Ascending aorta (tissue), 2 donors: ENCODE data around the gene ANKMY1. TPM values are rescaled to one million over a fixed set of nuclear protein-coding genes. Genes with fewer than 3 reads are reported as not detected.

Source experiments
- DNase-seq, 2 donors: peaks; one replicate each; pipeline ENCODE4 v3.0.0-alpha.2; 2019; ENCODE audit warnings: low spot score in 2 of 2
- H3K27ac ChIP-seq, 2 donors: fragments of 200-600 bp; sonication (generic); one replicate each; pipeline ENCODE4 v1.5.1; 2016 to 2017; ENCODE audit warnings: mild to moderate bottlenecking in 1 of 2
- H3K27me3 ChIP-seq: fragments of 200-600 bp; sonication (generic); one replicate; pipeline ENCODE4 v1.5.1; 2017
- H3K36me3 ChIP-seq, 2 donors: fragments of 200-600 bp; sonication (generic); one replicate each; pipeline ENCODE4 v1.5.1; 2016
- H3K4me1 ChIP-seq, 2 donors: fragments of 200-600 bp; sonication (generic); one replicate each; pipeline ENCODE4 v1.5.1; 2016 to 2017; ENCODE audit warnings: mild to moderate bottlenecking in 1 of 2
- H3K4me3 ChIP-seq, 2 donors: fragments of 200-600 bp; sonication (generic); one replicate each; pipeline ENCODE4 v1.5.1; 2016 to 2017; ENCODE audit warnings: mild to moderate bottlenecking in 1 of 2
- H3K9me3 ChIP-seq, 2 donors: fragments of 200-600 bp; sonication (generic); one replicate each; pipeline ENCODE4 v1.5.1; 2016
- intact Hi-C: fragments of 100-400 bp; cut with DNase I; formaldehyde crosslinking; loops from one replicate; pipeline ENCODE4 v1.15.1; 2023
- total RNA-seq: library from RNA; depleted of rRNA; stranded (reverse); fragments of >200 nt; gene quantifications from one replicate; pipeline ENCODE4 v1.1.0, GENCODE V29; 2016
- TF ChIP-seq, protein P1 (sequence below), 3 experiments: fragments of 200-600 bp in 2 of 3; fragments of 450-650 bp in 1 of 3; sonication (generic) in 2 of 3; IDR thresholded peaks; one replicate each; pipeline ENCODE4 v1.5.1; 2016 to 2019; ENCODE audit warnings: antibody characterized with exemption in 3 of 3, mild to moderate bottlenecking in 1 of 3, moderate library complexity in 1 of 3

Gene ANKMY1
- total RNA-seq, 1 donor from 2014 or later = 14.4 TPM

DNA sequence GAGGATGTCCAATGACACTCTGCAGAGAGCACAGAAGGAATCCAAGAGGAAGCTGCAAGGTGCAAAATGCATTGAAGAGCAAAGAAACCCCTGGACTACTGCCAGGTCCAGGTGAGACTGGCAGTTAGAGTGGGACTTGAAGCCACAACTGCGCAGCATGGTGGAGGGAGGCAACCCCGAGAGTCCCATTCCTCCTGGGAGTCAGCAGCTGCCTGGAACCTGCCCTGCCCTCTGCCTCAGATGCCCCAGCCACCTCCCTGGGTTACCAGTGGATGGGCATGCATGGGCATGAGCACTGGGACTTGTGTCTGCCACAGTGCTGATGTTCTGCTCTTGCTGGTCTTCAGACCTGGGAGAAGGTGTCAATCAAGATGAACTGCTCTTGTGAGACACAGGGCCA lies 43.2 kb downstream of the ANKMY1 start:
- intact Hi-C loops = no loop called here
- Histone ChIP-seq H3K36me3 (peaks cover 0 to 21% of the 10 kb centered on the region in 2 donors), H3K9me3 (no peaks in the 10 kb centered on the region), H3K27me3 (no peaks in the 10 kb centered on the region), H3K4me3 (no peak overlapping the region), H3K27ac (no peak overlapping the region), H3K4me1 (no peaks in the 10 kb centered on the region)
- TF ChIP-seq, protein P1, sequence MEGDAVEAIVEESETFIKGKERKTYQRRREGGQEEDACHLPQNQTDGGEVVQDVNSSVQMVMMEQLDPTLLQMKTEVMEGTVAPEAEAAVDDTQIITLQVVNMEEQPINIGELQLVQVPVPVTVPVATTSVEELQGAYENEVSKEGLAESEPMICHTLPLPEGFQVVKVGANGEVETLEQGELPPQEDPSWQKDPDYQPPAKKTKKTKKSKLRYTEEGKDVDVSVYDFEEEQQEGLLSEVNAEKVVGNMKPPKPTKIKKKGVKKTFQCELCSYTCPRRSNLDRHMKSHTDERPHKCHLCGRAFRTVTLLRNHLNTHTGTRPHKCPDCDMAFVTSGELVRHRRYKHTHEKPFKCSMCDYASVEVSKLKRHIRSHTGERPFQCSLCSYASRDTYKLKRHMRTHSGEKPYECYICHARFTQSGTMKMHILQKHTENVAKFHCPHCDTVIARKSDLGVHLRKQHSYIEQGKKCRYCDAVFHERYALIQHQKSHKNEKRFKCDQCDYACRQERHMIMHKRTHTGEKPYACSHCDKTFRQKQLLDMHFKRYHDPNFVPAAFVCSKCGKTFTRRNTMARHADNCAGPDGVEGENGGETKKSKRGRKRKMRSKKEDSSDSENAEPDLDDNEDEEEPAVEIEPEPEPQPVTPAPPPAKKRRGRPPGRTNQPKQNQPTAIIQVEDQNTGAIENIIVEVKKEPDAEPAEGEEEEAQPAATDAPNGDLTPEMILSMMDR (IDR thresholded peaks at IDR 0.05) = no peak
- DNase-seq = peak in 1 of 2 donors; percentile 12

DNA sequence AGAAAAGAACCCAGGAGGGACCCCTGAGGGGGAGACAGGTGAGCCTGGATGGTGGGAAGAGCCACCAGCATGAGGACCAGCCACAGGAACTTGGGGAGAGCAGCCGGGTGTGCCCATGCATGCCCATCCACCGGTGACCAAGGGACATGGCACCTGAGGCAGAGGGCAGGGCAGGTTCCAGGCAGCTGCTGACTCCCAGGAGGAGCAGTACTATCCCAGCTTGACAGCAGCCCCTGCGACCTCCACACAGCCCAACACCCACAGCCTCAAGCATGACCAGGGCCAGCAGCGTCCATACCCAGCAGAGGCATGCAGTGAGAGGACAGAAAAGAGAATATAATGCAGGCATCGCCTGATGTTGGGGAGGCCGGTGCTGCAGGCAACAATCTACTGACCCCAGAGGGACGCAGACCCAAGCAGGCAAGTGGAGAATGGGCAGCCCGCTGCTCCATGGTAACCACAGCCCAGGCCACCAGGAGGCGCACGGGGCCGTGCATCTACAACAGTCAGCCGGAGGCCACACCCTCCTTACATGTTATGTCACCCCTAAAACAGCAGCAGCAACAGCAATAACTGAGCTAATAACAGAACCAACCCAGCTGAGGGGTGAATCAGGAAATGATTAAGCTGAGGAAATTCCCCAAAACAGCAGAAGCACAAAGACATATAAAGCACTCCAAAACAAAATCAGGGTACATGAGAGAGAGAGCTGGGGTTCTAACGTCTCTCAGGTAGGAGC lies 44.1 kb downstream of the ANKMY1 start:
- H3K4me3 ChIP-seq = no peak overlapping the region
- H3K36me3 ChIP-seq = peaks cover 0 to 28% of the 10 kb centered on the region in 2 donors
- TF ChIP-seq, protein P1 (IDR thresholded peaks at IDR 0.05) = peak; percentile 46 to 76 (median 62)
- DNase-seq = peak; percentile 48 to 87
- intact Hi-C loops = no loop called here
- H3K9me3 ChIP-seq = no peaks in the 10 kb centered on the region
- H3K4me1 ChIP-seq = no peaks in the 10 kb centered on the region
- no peaks in the 10 kb centered on the region for H3K27me3 ChIP-seq
- H3K27ac ChIP-seq = no peak overlapping the region

DNA sequence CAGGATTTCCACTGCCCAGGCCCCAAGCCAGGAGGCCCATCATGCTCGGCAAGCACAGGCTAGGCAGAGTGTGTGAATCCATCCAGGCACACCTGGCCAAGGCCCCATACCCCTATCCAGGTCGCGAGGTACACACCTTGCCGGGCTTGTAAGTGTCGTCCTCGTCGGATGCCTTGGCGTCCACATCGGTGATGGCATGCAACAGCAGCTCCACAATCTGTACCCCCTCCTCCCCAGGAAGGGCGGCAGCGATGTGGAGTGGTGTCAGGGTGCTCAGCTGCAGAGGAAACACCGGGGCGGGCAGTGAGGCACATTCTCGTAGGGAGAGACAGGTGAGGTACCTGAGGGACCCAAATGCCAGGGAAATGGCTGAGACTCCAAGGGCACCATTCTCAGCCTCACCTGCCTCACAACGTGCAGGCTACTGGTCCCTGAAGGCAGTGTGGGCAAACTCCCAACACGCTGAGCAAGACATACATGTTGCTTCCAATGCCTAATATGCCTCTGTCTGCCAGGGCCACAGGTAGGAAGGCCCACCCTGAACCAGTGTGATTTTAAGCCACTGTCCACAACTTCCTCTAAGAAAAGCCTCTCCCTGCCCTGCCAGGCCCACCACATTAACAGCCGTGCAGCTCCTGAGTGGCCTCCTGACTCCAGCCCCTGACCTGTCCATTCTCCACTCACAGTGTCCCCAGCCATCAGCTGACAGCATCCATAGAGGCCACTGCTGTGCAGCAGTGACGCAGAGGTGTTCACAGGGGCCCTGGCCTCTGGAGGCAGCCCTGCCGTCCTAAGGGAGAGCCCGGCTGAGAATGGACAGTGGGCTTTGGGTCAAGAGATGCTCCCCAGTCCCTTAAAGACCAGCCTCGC lies 44.9 kb downstream of the ANKMY1 start:
- Histone ChIP-seq H3K27me3 (no peaks in the 10 kb centered on the region), H3K4me1 (no peaks in the 10 kb centered on the region), H3K9me3 (no peaks in the 10 kb centered on the region), H3K4me3 (no peak overlapping the region), H3K27ac (no peak overlapping the region), H3K36me3 (peaks cover 0 to 28% of the 10 kb centered on the region in 2 donors)
- peak in 1 of 2 donors; percentile 54 for DNase-seq
- TF ChIP-seq, protein P1 (IDR thresholded peaks at IDR 0.05) = no peak
- intact Hi-C loops = no loop called here

DNA sequence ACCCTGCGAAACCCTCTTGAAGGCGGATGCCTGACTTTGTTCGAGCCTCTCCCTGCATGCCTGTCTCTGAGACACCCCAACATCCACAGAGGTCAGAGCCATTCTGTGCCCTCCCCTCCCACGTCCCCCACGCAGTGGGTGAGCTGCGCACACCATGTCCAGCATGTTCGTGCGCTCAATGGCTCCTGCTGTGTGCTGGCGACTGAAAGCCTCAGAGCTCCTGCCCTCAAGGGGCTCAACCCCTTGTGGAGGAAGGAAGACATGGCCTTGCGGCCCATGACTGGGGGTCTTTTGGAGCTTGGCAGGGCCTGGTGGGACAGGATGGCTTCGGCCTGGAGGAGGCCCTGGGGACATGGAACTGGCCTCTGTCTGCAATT lies 45.7 kb downstream of the ANKMY1 start:
- no peaks in the 10 kb centered on the region for H3K27me3 ChIP-seq
- no peak overlapping the region for H3K4me3 ChIP-seq
- H3K36me3 ChIP-seq = peaks cover 0 to 28% of the 10 kb centered on the region in 2 donors
- TF ChIP-seq, protein P1 (IDR thresholded peaks at IDR 0.05) = no peak
- H3K4me1 ChIP-seq = no peaks in the 10 kb centered on the region
- peak in 1 of 2 donors; percentile 46 for DNase-seq
- H3K27ac ChIP-seq = no peak overlapping the region
- intact Hi-C loops = no loop called here
- H3K9me3 ChIP-seq = no peaks in the 10 kb centered on the region

DNA sequence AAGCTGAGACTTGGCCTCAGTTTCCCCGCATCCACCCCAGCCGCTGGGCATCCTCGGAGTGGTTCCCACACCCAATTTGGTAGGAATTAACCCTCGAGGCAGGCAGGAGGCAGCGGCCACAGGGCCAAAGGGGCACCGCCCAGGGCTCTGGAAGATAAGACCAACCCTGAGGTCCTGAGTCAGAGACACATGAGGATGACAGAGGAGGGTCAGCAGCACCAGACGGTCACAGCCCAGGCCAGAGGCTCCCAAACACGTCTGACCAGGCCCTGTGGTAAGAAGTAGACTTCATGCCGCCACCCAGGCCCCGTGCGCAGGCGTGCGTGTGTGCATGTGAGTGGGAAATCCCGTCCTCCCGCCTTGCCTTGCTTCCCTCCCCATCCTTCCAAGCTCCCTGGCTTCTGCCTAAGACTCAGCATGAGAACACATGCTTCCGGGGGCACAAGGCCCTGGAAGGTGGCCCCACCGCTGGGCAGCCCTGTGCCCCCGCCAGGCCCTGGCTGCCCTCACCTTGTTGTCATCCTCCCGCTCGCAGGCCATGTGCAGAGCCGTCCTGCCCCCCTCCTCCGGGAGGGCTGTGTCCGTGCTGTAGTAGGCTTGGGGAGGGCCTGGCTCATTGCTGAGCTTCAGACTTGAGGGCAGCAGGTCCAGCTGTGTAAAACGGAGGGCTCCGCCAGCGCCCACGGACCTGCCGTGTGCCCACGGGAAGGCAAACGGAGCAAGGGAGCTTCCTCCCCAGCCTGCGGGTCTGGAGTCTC lies 46.3 kb downstream of the ANKMY1 start:
- H3K4me1 ChIP-seq = no peaks in the 10 kb centered on the region
- peaks cover 0 to 28% of the 10 kb centered on the region in 2 donors for H3K36me3 ChIP-seq
- no peak overlapping the region for H3K27ac ChIP-seq
- intact Hi-C loops = no loop called here
- TF ChIP-seq, protein P1 (IDR thresholded peaks at IDR 0.05) = no peak
- H3K27me3 ChIP-seq = no peaks in the 10 kb centered on the region
- no peak overlapping the region for H3K4me3 ChIP-seq
- DNase-seq = peak in 1 of 2 donors; percentile 52
- no peaks in the 10 kb centered on the region for H3K9me3 ChIP-seq
